Esophagus (tissue), 2 donors: ENCODE measurements around the gene REXO4. TPM values are rescaled to one million over a fixed set of nuclear protein-coding genes. Genes with fewer than 3 reads are reported as not detected.
"Not testable (repeated sequence)": the region's sequence is repeated elsewhere in the genome, so short reads cannot be mapped to it uniquely, and the experiment has no call there.

Source experiments
- H3K27ac ChIP-seq, 2 donors: one replicate each; pipeline ENCODE4 v1.5.1; 2013; ENCODE audit warnings: low read depth in 2 of 2, mild to moderate bottlenecking in 2 of 2, inconsistent platforms in 1 of 2, low read length in 1 of 2, moderate library complexity in 1 of 2
- H3K27me3 ChIP-seq, 2 donors: one replicate each; pipeline ENCODE4 v1.6.1; 2013; ENCODE audit warnings: low read length in 2 of 2, control low read depth in 1 of 2, mild to moderate bottlenecking in 1 of 2; ENCODE audit not compliant: insufficient read depth in 2 of 2, control insufficient read depth in 1 of 2
- H3K36me3 ChIP-seq, 2 donors: one replicate each; pipeline ENCODE4 v1.6.1; 2013; ENCODE audit warnings: low read length in 1 of 2; ENCODE audit not compliant: control insufficient read depth in 2 of 2, insufficient read depth in 2 of 2
- H3K4me1 ChIP-seq, 2 donors: one replicate each; pipeline ENCODE4 v1.6.1; 2013; ENCODE audit warnings: low read length in 1 of 2; ENCODE audit not compliant: control insufficient read depth in 2 of 2, insufficient read depth in 2 of 2
- H3K4me3 ChIP-seq, 2 donors: one replicate each; pipeline ENCODE4 v1.5.1; 2013; ENCODE audit warnings: low read length in 2 of 2, mild to moderate bottlenecking in 2 of 2, low read depth in 1 of 2, moderate library complexity in 1 of 2
- H3K9me3 ChIP-seq, 2 donors: one replicate each; pipeline ENCODE4 v1.6.1; 2013; ENCODE audit warnings: mild to moderate bottlenecking in 2 of 2, low read depth in 1 of 2, low read length in 1 of 2, moderate library complexity in 1 of 2; ENCODE audit not compliant: control insufficient read depth in 2 of 2, insufficient read depth in 1 of 2
- WGBS, 2 donors: extraction: QIAGEN DNeasy Blood & Tissue Kit; methylation state at CpG; one replicate each; pipeline ENCODE4 v1.1.7; 2013; 5-methylcytosine and 5-hydroxymethylcytosine counted together
- polyA plus RNA-seq, 2 donors: library from polyadenylated mRNA; stranded (reverse); fragments of 200-250 nt; gene quantifications; one replicate each; pipeline ENCODE4 v1.2.3, GENCODE V29; 2013
- donor health status: healthy with polysubstance abuse.
- donor health status: Bipolar disorder and iron deficiency.

REXO4 gene
- polyA plus RNA-seq, 2 donors = 10.6 to 15.2 TPM

DNA sequence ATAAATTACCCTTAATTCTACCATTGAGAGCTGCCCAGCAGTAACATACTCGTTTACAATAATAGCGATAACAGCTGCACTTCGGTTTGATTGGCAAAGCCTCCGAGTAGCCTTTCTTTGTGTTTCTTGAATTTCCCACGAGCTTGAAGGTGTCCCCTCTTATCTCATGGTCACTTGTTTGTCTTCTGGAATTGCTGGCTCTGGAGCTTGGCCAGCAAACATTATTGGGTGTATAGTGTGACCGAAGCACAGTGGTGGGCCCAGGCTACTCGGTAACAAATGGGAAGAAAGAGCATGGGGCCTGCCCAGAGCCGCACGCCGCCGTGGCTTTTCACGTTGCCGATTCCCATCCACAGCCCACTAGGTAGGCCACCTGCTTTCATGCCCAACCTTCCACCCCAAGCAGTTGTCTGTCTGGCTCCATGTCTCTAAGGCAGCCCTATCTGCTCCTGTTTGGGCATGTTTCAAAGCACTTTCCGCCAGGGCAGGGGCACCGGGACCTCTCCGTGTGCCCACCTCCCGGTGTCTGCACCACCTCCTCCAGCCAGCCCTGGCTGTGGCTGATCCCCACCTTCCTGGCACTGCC lies 33.0 kb downstream of the REXO4 start:
- Histone ChIP-seq H3K36me3 (no peaks in the 10 kb centered on the region), H3K4me3 (no peak overlapping the region), H3K27ac (no peak overlapping the region), H3K4me1 (peaks cover 0 to 4% of the 10 kb centered on the region in 2 donors), H3K9me3 (peaks cover 0 to 3% of the 10 kb centered on the region in 2 donors), H3K27me3 (no peaks in the 10 kb centered on the region)
- 88% methylated on average over 17 of the region's 17 CpGs for WGBS, 2 donors

DNA sequence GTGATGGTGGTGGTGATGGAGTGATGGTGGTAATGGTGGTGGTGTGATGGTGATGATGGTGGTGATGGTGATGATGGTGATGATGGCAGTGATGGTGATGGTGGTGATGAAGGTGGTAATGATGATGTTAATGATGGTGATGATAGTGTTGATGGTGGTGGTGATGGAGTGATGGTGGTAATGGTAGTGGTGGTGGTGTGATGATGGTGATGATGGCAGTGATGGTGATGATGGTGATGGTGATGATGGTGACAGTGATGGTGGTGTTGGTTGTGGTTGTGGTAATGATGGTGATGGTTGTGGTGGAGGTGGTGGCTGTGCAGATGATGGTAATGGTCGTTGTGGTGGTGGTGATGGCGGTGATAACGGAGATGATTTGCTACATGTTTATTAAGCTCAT lies 34.4 kb downstream of the REXO4 start:
- WGBS, 2 donors = 86 to 93% methylated on average over 3 of the region's 3 CpGs

DNA sequence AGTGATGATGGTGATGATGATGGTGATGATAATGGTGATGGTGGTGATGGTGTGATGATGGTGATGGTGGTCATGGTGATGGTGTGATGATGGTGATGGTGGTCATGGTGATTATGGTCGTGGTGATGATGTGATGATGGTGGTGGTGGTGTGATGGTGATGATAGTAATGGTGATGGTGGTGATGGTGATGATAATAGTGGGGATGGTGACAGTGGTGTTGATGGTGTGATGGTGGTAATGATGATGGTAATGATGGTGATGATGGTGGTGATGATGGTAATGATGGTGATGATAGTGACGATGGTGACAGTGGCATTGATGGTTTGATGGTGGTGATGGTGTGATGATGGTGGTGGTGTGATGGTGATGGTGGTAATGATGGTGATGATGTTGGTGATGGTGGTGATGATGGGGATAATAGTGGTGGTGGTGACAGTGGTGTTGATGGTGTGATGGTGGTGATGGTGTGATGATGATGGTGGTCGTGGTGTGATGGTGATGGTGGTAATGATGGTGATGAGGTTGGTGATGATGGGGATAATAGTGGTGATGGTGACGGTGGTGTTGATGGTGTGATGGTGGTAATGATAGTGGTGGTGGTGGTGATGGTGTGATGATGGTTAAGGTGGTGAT lies 35.2 kb downstream of the REXO4 start:
- Histone ChIP-seq H3K9me3 (peaks cover 0 to 3% of the 10 kb centered on the region in 2 donors), H3K36me3 (no peaks in the 10 kb centered on the region), H3K4me1 (peaks cover 6 to 16% of the 10 kb centered on the region in 2 donors), H3K27me3 (no peaks in the 10 kb centered on the region), H3K4me3 (no peak overlapping the region), H3K27ac (no peak overlapping the region)
- whole genome bisulfite sequencing, 2 donors = 88 to 89% methylated on average over 4 of the region's 4 CpGs

More for the DNA sequence above, 34.4 kb downstream of the REXO4 start:
- no peaks in the 10 kb centered on the region for H3K27me3 ChIP-seq
- no peak overlapping the region for H3K27ac ChIP-seq
- peaks cover 0 to 3% of the 10 kb centered on the region in 2 donors for H3K9me3 ChIP-seq
- H3K36me3 ChIP-seq = no peaks in the 10 kb centered on the region
- H3K4me1 ChIP-seq = peaks cover under 1 to 12% of the 10 kb centered on the region in 2 donors
- no peak overlapping the region for H3K4me3 ChIP-seq

DNA sequence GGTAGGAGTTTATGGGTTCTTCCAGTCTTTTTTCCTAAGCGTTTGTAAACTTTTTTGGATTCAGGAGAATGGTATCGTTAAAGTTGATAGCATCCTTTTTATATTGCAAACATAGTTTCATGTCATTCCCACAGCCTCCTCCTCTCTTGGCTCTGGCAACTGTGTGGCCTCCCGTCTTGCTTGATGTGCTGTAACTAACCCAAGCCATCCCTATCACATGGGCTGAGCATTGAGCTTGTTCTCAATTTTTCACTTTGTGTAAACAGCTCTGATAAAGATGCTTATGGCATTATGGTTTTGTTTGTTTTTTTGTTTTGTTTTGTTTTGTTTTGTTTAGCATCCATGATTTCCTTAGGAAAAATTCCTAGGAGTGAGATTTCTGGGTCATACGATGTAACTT lies 37.1 kb downstream of the REXO4 start:
- peaks cover 0 to 3% of the 10 kb centered on the region in 2 donors for H3K9me3 ChIP-seq
- H3K4me3 ChIP-seq = no peak overlapping the region
- H3K4me1 ChIP-seq = peaks cover 6 to 12% of the 10 kb centered on the region in 2 donors
- 85 to 88% methylated on average over 4 of the region's 4 CpGs for WGBS, 2 donors
- no peak overlapping the region for H3K27ac ChIP-seq
- no peaks in the 10 kb centered on the region for H3K36me3 ChIP-seq
- H3K27me3 ChIP-seq = no peaks in the 10 kb centered on the region

DNA sequence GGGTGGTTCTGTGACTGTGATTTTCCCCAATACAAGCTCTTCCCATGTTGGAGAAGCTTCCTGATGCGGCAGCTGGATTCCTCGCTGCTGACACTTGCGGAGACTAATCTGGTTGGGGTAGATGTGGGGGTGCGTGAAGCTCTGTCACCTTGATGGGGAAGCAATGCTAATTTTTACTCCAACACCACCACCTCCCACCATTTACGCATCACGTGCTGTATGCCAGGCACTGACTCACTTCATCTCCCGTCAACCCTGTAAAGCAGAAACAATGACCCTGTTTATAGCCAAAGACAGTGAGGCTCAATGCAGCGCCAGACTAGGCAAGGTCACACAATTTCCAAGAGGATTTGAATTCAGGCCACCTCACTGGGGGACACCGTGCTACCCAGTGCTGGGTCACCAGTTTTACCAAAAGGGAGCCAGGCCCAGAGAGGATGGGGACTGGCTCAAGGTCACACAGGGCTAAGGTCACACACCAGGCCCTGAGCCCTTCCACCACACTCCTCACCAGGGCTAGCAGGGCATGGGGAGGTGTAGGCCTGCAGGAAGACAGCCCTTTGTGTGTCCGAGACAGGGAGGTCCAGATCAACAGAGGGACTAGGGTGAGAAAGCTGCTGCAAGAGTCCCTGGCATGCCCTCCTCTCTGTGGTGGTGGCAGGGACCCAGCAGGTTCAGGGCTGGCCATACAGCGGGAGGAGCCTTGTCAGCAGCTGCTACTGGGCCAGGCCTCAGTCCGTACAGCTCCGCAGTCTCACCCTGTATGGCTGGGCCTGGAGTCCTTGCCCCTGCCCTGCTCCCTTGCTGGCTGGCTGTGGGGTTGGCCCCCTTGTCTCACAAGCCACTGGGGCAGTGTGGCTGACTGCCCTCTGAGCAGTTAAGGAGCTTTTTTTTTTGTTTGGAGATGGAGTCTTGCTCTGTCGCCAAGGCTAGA lies 38.4 kb downstream of the REXO4 start:
- Histone ChIP-seq H3K27me3 (no peaks in the 10 kb centered on the region), H3K9me3 (peaks cover 0 to 3% of the 10 kb centered on the region in 2 donors), H3K4me3 (no peak overlapping the region), H3K27ac (peak overlapping the region in 1 of 2 donors; percentile 69), H3K36me3 (no peaks in the 10 kb centered on the region), H3K4me1 (peaks cover 6 to 12% of the 10 kb centered on the region in 2 donors)
- WGBS, 2 donors = 85 to 89% methylated on average over 14 of the region's 14 CpGs

DNA sequence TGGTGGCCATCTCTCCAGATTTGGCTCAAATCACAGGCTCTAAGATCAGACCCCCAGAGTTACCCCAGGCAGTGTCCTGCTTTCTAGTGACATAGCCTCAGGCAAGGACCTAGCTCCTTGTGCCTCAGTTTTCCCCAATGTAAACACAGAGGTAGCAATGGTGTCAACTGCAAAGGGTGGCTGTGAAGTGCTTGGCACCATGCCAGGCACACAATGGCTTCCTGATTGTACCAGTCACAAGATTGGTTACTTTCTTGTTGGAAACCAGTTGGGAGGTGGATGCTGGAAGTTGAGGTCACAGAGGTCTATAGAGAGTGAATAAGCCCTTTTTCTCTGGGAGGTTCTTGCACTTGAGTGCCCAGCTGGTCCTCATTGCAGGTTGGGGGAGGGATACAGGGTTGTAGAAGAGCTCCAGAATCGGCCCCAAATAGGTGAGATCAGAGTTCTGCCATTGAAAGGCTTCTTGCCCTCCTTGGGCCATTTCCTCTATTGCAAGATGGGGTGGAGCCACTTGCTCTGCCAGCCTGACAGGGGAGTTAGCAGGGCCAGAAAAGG lies 39.3 kb downstream of the REXO4 start:
- no peak overlapping the region for H3K4me3 ChIP-seq
- peaks cover 6 to 12% of the 10 kb centered on the region in 2 donors for H3K4me1 ChIP-seq
- 71 to 85% methylated on average over 1 of the region's 1 CpG for WGBS, 2 donors
- H3K36me3 ChIP-seq = no peaks in the 10 kb centered on the region
- peaks cover 0 to 3% of the 10 kb centered on the region in 2 donors for H3K9me3 ChIP-seq
- H3K27me3 ChIP-seq = no peaks in the 10 kb centered on the region
- H3K27ac ChIP-seq = peak overlapping the region in 1 of 2 donors; percentile 69

DNA sequence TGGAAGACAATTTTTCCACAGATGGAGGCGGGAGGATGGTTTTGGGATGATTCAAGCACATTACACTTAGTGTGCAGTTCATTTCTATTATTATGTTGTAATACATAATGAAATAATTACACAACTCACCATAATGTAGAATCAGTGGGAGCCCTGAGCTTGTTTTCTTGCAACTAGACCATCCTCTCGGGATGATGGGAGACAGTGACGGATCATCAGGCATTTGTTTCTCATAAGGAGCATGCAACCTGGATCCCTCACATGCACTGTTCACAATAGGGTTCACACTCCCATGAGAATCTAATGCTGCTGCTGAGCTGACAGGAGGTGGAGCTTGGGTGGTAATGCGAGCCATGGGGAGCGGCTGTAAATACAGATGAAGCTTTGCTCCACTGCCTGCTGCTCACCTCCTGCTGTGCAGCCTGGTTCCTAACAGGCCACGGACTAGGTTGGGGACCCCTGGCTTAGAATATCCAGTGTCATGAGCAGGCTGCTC lies 40.0 kb downstream of the REXO4 start:
- H3K27me3 ChIP-seq = no peaks in the 10 kb centered on the region
- H3K4me1 ChIP-seq = peaks cover 6 to 14% of the 10 kb centered on the region in 2 donors
- no peak overlapping the region for H3K4me3 ChIP-seq
- H3K27ac ChIP-seq = peak overlapping the region in 1 of 2 donors; percentile 69
- WGBS, 2 donors = 55 to 61% methylated on average over 6 of the region's 6 CpGs
- peaks cover 0 to 2% of the 10 kb centered on the region in 2 donors for H3K9me3 ChIP-seq
- peaks cover 0 to 4% of the 10 kb centered on the region in 2 donors for H3K36me3 ChIP-seq

DNA sequence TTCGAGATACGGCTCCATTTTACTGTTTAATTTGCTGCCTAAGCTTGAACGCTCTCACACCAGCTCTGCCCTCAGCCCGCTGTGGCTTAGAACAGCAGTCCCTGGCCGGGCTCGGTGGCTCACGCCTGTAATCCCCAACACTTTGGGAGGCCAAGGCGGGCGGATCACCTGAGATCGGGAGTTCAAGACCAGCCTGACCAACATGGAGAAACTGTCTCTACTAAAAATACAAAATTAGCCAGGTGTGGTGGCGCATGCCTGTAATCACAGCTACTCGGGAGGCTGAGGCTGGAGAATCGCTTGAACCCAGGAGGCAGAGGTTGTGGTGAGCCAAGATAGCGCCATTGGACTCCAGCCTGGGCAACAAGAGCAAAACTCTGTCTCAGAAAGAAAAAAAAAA lies 40.5 kb downstream of the REXO4 start:
- not testable (repeated sequence) for H3K27me3 ChIP-seq, H3K36me3 ChIP-seq, H3K27ac ChIP-seq, H3K4me3 ChIP-seq, H3K9me3 ChIP-seq
- peaks cover 6 to 18% of the 10 kb centered on the region in 2 donors for H3K4me1 ChIP-seq
- 88 to 89% methylated on average over 14 of the region's 14 CpGs for WGBS, 2 donors
